Esophagus squamous epithelium (tissue), 4 donors: ENCODE measurements around the gene SEMA7A.

Source experiments
- CTCF ChIP-seq, 6 experiments: fragments of 450-650 bp in 4 of 6; fragments of 200-600 bp in 2 of 6; sonication (generic) in 2 of 6; IDR thresholded peaks; one replicate each; pipeline ENCODE4 v1.5.1; 2016 to 2019; ENCODE audit warnings: antibody characterized with exemption in 6 of 6, mild to moderate bottlenecking in 4 of 6, moderate library complexity in 4 of 6
- POLR2A ChIP-seq, 4 donors: fragments of 450-650 bp; IDR thresholded peaks; one replicate each; pipeline ENCODE4 v1.6.1; 2017; ENCODE audit warnings: antibody characterized with exemption in 4 of 4, mild to moderate bottlenecking in 4 of 4, moderate library complexity in 3 of 4

- TF ChIP-seq CTCF (IDR thresholded peaks at IDR 0.05) (no peak), POLR2A (IDR thresholded peaks at IDR 0.05) (no peak)
These were observed 13.4 kb downstream of the SEMA7A start for GRCh38 chr15:74420193-74420905.
